Parathyroid adenoma (tissue), 2 donors: Measurements from ENCODE around the gene CACNA1C.
"Not testable (repeated sequence)": the region's sequence is repeated elsewhere in the genome, so short reads cannot be mapped to it uniquely, and the experiment has no call there.

Experiments used
- H2AFZ ChIP-seq: fragments of 300-600 bp; sonication (generic); one replicate; pipeline ENCODE4 v1.7.0; 2017; ENCODE audit warnings: antibody characterized with exemption, mild to moderate bottlenecking
- H3K27ac ChIP-seq: fragments of 300-600 bp; sonication (generic); one replicate; pipeline ENCODE4 v1.7.0; 2017
- H3K27me3 ChIP-seq: fragments of 300-600 bp; sonication (generic); one replicate; pipeline ENCODE4 v1.7.0; 2017; ENCODE audit warnings: low read length; ENCODE audit not compliant: control insufficient read depth, insufficient read depth
- H3K36me3 ChIP-seq: fragments of 300-600 bp; sonication (generic); one replicate; pipeline ENCODE4 v1.7.0; 2017; ENCODE audit warnings: low read length; ENCODE audit not compliant: control insufficient read depth, insufficient read depth
- H3K4me1 ChIP-seq: fragments of 300-600 bp; sonication (generic); one replicate; pipeline ENCODE4 v1.7.0; 2017; ENCODE audit warnings: control low read depth
- H3K4me2 ChIP-seq: fragments of 300-600 bp; sonication (generic); one replicate; pipeline ENCODE4 v1.7.0; 2017; ENCODE audit warnings: low read length
- H3K4me3 ChIP-seq: fragments of 300-600 bp; sonication (generic); one replicate; pipeline ENCODE4 v1.7.0; 2017; ENCODE audit warnings: low read depth, low read length
- H3K79me2 ChIP-seq: fragments of 300-600 bp; sonication (generic); one replicate; pipeline ENCODE4 v1.7.0; 2017; ENCODE audit warnings: control low read depth
- H3K9ac ChIP-seq: fragments of 300-600 bp; sonication (generic); one replicate; pipeline ENCODE4 v1.7.0; 2017; ENCODE audit warnings: mild to moderate bottlenecking
- H3K9me3 ChIP-seq: fragments of 300-600 bp; sonication (generic); one replicate; pipeline ENCODE4 v1.7.0; 2017; ENCODE audit warnings: low read length; ENCODE audit not compliant: control insufficient read depth
- CTCF ChIP-seq: fragments of 300-600 bp; sonication (generic); IDR thresholded peaks from one replicate; pipeline ENCODE4 v1.7.0; 2017; ENCODE audit warnings: antibody characterized with exemption, mild to moderate bottlenecking
- donor health status: primary hyperparathyroidism.

The CACNA1C gene

GRCh38 chr12:2487278-2487677, 434.5 kb downstream of the CACNA1C start:
- H3K27ac ChIP-seq = no peak overlapping the region
- H3K79me2 ChIP-seq = no peaks in the 10 kb centered on the region
- H3K9ac ChIP-seq = no peak overlapping the region
- no peak overlapping the region for H3K4me3 ChIP-seq
- H3K36me3 ChIP-seq = no peaks in the 10 kb centered on the region
- no peak overlapping the region for H3K4me2 ChIP-seq
- no peak for TF ChIP-seq CTCF
- H3K4me1 ChIP-seq = no peaks in the 10 kb centered on the region
- H3K27me3 ChIP-seq = no peaks in the 10 kb centered on the region
- H2AFZ ChIP-seq = no peak overlapping the region
- H3K9me3 ChIP-seq = no peaks in the 10 kb centered on the region

- Histone ChIP-seq H3K9me3 (no peaks in the 10 kb centered on the region), H3K9ac (no peak overlapping the region), H3K27me3 (no peaks in the 10 kb centered on the region), H2AFZ (no peak overlapping the region), H3K27ac (no peak overlapping the region), H3K36me3 (no peaks in the 10 kb centered on the region), H3K4me2 (no peak overlapping the region), H3K4me1 (no peaks in the 10 kb centered on the region), H3K79me2 (no peaks in the 10 kb centered on the region), H3K4me3 (no peak overlapping the region)
- TF ChIP-seq CTCF = no peak
Measured at GRCh38 chr12:2488131-2488530, 435.3 kb downstream of the CACNA1C start.

DNA sequence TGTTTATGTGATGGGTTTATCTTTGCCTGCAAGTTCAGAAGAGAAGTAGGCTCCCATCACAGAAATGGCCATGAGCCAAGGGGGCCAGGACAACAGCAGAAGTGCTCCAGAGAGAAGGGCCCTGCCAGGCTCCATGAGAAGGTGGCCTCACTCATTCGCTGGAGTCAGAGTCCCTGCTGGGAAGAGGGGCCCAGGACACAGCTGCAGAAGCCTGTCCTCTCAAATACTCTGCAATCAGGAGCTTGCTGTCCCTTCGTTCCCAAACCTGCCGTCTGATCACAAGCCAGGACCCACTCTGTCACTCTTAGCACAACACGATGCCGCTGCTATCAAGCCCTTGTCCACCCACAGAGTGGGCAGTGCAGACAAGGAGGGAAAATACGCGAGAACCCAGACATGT, 435.8 kb downstream of the CACNA1C start:
- H3K4me3 ChIP-seq = no peak overlapping the region

GRCh38 chr12:2489275-2489674, 436.5 kb downstream of the CACNA1C start:
- Histone ChIP-seq H3K9ac (no peak overlapping the region), H3K79me2 (no peaks in the 10 kb centered on the region), H3K9me3 (no peaks in the 10 kb centered on the region), H3K36me3 (no peaks in the 10 kb centered on the region), H3K4me2 (no peak overlapping the region), H3K27me3 (no peaks in the 10 kb centered on the region), H3K4me3 (no peak overlapping the region), H3K27ac (no peak overlapping the region), H3K4me1 (no peaks in the 10 kb centered on the region), H2AFZ (no peak overlapping the region)
- no peak for TF ChIP-seq CTCF

More for the DNA sequence above, 435.8 kb downstream of the CACNA1C start:
- Histone ChIP-seq H2AFZ (no peak overlapping the region), H3K36me3 (no peaks in the 10 kb centered on the region), H3K9ac (no peak overlapping the region), H3K79me2 (no peaks in the 10 kb centered on the region), H3K27me3 (no peaks in the 10 kb centered on the region), H3K4me2 (no peak overlapping the region), H3K4me1 (no peaks in the 10 kb centered on the region), H3K9me3 (no peaks in the 10 kb centered on the region), H3K27ac (no peak overlapping the region)
- no peak for TF ChIP-seq CTCF

DNA sequence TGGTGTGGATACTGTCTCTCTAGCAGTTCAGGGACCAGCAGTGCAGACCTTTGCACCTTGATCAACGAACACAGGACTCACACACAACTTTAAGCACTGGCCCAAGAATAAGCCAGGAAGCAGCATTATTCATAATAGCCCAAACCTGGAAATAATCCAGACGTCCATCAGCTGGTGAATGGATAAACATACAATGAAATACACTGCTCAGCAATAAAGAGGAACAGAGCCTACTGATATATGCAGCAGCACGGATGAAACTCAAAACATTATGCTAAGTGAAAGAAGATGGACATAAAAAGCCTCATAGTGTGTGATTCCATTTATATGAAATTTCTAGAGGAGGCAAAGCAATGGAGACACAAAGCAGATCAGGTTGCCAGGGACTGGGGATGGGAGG, 438.0 kb downstream of the CACNA1C start:
- no peaks in the 10 kb centered on the region for H3K79me2 ChIP-seq
- H3K4me3 ChIP-seq = no peak overlapping the region
- no peaks in the 10 kb centered on the region for H3K27me3 ChIP-seq
- TF ChIP-seq CTCF = no peak
- H3K9ac ChIP-seq = no peak overlapping the region
- no peak overlapping the region for H2AFZ ChIP-seq
- no peaks in the 10 kb centered on the region for H3K36me3 ChIP-seq
- H3K9me3 ChIP-seq = no peaks in the 10 kb centered on the region
- H3K27ac ChIP-seq = no peak overlapping the region
- no peaks in the 10 kb centered on the region for H3K4me1 ChIP-seq
- H3K4me2 ChIP-seq = no peak overlapping the region

- H3K9ac ChIP-seq, H3K4me3 ChIP-seq, H2AFZ ChIP-seq, H3K4me2 ChIP-seq, H3K9me3 ChIP-seq, H3K36me3 ChIP-seq, H3K79me2 ChIP-seq, H3K27me3 ChIP-seq, H3K4me1 ChIP-seq: not testable (repeated sequence)
- H3K27ac ChIP-seq = peak overlapping the region; percentile 30
Measured at GRCh38 chr12:2491349-2491748, 438.6 kb downstream of the CACNA1C start.
